CMK (cell line): ENCODE measurements around the gene IP6K1.

Experiments used
- DNase-seq: peaks from one replicate; pipeline ENCODE4 v3.0.0-alpha.2; 2010; ENCODE audit warnings: low read depth

Gene IP6K1

DNA sequence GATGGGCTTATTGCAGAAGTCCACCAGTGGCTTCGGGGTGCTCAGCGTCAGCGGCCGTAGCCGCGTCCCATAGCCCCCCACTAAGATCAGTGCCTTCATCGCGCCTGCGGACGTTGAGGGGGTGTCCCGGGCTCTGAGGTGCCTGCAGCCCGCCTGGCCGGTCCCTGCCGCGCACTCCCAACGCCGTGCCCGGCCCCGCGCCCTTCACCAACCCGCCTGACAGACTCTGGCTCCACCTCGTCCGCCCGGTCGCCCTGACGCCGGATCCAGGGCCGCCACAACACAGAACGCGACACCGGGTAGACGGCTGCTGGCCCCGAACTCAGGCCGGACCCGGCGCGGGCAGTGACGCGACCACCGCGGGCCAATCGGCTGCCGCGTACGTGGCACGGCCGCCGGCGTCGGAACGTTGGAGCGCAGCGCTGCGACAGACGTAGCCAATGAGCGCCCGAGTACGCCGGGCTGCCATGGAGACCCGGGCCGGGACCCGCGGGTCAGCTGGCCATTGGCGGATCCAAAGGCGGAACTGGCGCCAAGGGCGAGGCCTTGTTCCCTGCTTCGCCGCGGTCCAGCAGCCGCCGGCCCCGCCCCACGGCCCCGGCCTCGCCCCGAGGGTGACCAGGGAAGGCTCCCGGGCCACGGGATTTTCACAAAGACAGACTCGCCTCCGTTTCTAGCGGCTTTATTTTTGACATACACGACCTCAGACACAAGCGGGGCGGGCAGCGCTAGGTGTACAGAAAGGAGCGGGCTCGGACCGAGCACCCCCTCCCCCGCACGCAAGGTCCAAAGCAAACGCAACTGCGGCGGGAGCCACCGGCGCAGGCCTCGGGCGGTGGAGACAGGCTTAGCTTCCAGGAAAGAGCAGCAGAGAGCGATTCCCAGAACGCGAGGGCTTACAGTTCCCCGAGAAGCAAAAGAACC lies 62.5 kb downstream of the IP6K1 start, which contains the start of gene GMPPB:
Gene GMPPB, minus strand, starts transcription at position 324 of the 924 bp plus-strand sequence. Its CDS starts 225 bp downstream, at position 99.
- peak; percentile 87 for DNase-seq

DNA sequence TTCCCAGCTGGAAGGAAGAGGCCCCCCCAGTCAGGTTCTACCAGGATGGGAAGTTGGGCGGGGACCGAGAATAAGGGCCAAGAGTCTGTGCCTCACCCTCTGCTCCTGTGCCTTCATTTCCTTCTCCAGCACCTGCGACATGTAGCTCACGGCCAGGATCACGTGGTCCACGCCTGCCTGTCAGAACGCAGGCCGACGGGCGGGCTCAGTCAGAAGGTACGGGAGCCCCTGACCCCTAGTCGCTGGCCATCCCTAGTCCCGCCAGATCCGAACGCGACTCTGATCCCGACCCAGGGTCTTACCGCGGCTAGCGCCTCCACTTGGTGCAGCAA lies 63.1 kb downstream of the IP6K1 start:
- DNase-seq, result no peak

DNA sequence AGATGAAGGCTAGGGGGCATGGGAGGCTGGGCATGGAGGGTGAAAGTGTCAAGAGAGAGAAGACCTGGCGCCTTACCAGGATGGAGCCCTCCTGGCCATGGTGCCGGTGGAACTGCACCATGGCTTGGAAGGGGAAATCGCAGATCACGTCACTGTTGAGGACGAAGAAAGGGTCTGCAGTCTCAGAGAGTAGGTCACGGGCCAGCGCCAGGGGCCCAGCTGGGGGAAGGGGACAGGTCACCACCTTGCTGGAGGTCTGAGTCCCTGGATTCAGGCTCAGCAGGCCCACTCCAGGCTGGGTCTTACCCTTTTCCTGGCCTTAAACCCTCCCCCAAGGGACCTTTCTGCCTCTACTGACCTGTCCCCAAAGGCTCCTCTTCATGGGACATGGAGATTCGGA lies 63.4 kb downstream of the IP6K1 start:
- DNase-seq, result no peak

DNA sequence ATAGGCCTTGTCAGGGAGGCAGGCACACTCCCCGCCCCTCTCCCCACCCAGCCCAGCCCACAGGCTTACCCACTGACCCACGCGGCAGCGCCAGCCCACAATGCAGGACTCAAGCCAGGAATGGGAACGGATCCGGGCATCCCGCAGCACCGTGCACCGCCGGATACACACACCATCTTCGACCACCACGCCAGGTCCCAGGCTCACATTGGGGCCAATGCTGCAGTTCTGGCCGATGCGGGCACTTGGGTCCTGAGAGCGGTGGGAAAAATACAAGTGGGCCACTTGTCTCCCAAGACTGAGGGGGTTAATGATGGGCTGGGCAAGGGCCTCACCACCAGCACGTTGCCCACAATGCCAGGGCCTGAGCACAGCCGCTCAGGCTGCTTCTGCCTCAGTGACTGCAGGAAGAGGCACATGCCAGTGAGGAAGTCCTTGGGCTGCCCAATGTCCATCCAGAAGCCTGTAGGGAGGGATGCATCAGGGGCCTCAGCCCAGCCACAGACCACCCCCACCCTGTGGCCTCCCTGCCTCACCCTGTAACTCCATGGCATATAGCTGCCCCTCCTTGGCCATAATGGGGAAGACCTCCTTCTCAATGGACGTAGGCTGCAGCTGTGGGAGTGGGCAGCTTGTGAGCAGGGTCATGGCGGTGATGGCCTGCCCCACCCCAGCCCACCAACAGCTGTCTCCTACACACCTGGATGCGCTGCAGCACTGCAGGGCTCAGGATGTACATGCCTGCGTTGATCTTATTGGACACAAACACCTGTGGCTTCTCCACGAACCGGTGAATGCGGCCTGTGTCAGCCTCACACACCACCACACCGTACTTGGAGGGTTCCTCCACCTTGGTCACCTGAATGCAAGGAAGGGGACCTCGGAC lies 64.2 kb downstream of the IP6K1 start:
- no peak for DNase-seq

DNA sequence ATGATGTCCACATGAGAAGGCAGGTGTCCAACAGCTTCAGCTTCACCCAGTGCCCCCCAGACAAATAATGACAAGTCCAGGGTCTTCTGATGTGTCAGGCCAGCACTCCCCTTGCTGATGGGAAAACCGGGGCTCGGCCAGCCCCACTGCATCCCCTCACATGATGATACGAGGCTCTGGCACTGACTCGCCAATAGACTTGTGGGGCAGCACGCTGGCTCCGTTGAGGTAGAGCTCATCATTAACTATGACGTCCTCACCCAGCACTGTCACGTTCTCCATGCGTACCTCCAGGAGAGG lies 64.8 kb downstream of the IP6K1 start:
- no peak for DNase-seq

DNA sequence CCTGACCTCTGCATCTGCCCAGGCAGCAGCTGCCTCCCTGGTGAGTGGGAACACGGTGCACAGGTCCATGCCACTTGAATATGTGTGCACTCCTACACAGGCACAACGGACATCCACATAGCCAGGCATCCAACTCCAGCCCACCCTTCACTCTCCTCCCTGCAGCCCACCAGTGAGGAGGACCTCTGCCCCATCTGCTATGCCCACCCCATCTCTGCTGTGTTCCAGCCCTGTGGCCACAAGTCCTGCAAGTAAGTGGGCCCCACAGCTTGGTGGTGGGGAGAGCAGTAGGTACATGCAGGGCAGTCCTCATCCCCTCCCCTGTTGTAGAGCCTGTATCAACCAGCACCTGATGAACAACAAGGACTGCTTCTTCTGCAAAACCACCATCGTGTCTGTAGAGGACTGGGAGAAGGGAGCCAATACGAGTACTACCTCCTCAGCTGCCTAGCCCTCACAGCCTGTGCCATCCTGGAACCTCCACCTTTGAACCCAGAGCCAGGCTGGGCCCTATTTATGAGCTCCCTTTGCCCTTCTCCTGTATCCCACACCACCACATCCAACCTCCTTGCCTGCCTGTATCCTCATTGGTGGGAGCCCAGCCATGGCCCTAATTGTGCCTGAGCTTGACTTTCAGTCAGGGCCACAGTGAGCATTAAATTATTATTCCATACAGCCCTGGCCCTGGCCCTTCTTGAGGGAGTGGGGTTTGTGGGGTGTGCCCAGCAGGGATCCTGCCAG lies 65.3 kb downstream of the IP6K1 start:
- DNase-seq, result no peak

DNA sequence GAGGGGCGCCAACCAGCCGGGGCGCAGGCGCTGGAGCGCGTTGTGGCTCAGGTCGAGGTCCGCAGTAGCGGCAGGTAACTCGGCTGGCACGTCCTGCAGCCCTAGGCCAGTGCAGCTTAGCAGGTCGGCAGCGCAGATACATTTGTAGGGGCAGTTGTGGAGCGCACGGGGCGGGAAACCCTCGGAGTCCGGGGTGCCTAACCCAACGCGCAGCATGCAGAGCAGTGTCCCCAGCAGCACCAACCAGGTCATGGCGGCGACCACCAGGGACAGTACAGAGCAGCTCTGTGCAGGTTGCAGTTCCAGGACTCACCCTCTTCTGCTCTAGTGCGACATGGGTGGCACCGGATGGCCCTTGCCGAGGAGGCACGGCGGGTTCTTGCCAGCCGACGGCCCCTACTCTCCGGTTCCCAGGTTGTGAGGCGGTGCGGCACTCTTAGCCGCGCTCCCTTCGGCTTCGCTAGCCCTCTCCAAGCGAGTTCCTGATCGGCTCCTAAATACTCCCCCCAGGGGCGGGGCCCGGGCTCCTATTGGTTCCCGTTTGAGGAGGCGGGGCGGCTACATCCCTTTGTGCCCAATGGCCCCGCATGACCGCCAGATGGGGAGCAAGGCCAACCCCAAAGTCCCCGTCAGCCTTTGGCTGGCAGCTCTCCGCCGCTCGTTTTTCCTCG lies 67.0 kb downstream of the IP6K1 start, which contains the start of gene AMIGO3:
Gene AMIGO3, minus strand, starts transcription at position 471 of the 671 bp plus-strand sequence. Its CDS starts 219 bp downstream, at position 252.
- no peak for DNase-seq

DNA sequence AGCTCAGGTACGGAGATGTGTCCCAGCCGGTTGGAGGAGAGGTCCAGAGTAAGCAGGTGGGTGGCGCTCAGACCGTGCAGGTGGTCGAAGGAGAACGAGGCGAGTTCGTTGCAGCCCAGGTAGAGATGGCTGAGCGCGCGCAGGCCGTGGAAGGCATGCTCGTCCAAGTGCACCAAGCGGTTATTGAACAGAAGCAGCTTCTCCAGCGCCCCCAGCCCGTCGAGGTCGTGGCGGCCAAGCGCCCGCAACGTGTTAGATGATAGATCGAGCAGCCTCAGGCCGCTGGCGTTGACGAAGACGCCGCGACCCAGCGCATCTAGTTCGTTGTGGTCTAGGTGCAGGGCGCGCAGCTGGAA lies 67.5 kb downstream of the IP6K1 start:
- no peak for DNase-seq

DNA sequence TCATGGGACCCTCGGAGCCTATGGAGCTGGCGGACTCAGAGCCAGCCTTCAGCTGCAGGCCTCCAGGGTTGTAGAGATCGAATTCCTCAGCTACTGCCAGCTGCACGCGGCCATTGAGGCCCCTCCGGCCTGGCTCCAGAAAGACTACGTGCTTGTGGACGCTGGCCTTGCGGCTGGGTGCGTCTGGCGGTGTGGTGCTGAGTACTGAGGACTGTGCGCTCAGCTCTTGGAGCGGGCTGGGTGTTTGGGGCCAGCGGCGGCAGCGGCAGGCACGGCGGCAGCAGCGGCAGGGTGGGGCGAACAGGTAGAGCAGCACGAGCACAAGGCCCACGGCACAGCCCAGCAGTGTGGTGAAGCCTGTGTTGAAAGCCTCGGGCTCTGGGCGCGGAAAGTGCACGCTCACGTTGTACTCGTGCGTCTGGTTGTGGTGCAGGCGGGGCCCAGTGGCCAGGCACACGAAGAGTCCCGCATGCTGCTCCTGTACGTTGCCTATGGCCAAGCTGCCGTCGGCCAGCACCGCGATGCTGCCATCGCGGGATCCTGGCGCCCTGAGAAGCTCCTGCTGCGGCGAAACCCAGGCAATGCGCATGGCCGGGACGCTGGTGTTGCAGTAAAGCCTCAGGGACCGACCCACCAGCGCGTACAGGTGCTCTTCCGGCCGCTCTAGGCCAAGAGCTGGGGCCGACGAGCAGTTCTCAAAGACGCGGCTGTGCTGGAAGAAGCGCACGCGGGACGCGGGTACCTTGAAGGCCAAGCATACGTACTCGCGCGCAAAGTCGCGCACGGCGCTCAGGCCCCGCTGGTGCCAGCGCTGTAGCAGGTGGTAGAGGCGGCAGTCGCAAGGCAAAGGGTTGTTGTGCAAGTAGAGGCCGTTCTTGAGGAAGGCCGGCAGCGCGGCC lies 68.1 kb downstream of the IP6K1 start:
- no peak for DNase-seq

DNA sequence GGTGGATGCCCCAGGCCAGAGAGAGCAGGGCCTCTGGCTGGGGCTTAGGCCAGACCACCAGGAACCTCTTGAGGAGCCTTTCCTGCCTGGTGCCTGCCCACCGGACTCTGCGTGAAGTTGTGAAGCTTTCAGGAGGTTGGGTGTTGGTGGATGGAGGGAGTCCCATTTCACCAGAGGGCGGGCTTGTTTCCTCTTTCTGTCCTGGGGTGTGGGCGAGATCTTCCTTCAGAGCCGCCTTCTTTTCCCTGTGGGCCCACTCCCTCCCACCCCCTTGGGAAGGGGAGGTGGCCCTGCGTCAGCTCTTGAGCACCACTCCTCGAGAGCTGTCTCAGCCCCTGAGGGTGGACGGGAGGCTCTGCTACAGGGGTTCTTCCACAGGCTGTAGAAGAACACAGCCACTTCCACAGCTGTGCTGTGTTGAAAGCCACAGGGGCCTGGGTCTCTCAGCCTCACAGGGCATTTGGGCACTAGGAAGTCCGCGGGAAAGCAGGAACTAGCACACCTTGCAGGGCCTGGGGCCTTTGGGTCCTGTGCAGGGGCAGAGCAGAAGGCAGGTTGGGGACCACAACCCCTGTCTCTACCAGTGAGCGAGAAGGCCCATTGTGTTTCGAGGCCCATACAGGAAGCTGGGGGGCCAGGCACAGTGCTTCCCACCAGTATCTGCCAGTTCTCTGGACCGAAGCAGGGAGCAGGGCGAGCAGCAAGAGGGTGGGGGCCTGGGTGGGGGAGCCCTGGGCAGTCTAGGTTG lies 69.0 kb downstream of the IP6K1 start:
- no peak for DNase-seq

DNA sequence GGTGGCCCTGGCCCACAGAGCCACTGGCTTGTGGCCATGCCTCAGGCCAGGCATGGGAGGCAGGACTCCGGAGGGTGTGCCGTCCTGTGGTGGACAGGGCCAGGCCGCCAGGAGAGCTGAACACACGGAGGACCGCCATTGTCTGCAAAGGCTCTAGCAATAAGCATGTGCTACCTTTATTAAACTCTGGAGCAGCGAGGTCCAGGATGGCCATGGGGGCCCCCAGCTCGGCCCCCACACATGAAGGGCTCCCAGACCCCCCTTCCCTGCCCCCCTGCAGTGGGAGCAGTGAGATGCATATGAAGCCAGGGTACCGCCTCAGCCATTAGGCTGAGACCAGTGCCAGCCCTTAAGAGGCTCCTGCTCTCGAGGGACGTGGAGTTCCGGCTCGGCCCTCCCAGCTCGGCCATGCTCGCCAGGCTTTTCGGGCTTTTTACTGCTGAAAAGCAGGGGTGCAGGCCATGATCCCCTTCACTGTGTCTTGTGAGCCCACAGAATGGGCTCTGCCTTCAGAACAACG lies 69.6 kb downstream of the IP6K1 start:
- no peak for DNase-seq

DNA sequence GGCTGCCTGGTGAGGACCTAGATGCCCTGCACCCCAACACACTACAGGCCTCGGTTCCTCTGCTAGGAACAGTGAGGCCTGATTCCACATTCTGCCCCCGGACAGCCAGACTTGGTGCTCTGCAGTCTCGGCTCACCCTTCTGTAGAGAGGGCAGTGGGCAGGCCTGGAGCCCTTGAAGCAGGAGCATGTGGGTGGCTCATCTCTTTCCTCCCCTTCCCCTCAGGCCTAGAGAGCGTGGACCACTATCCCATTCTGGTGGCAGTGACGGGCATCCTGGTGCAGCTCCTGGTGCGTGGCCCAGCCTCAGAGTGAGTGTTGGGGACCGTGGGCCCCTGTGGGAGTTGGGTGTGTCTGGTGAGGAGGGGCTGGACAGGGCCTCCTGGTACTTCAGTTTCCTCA lies 70.2 kb downstream of the IP6K1 start:
- DNase-seq, result no peak

DNA sequence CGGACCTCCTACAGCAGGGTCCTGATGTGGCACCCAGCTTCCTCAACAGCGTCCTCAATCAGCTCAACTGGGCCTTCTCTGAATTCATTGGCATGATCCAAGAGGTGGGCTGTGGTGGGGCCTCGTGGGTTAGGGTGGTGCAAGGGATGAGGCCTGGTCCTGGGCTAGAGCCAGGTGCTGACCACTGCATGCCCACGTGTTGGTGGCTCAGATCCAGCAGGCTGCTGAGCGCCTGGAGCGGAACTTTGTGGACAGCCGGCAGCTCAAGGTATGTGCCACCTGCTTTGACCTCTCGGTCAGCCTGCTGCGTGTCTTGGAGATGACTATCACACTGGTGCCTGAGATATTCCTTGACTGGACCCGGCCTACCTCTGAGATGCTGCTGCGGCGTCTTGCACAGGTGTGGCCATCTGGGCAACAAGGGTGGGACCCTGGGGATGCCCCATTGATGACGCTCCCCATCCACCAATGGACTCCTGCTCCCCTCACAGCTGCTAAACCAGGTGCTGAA lies 70.7 kb downstream of the IP6K1 start:
- no peak for DNase-seq

DNA sequence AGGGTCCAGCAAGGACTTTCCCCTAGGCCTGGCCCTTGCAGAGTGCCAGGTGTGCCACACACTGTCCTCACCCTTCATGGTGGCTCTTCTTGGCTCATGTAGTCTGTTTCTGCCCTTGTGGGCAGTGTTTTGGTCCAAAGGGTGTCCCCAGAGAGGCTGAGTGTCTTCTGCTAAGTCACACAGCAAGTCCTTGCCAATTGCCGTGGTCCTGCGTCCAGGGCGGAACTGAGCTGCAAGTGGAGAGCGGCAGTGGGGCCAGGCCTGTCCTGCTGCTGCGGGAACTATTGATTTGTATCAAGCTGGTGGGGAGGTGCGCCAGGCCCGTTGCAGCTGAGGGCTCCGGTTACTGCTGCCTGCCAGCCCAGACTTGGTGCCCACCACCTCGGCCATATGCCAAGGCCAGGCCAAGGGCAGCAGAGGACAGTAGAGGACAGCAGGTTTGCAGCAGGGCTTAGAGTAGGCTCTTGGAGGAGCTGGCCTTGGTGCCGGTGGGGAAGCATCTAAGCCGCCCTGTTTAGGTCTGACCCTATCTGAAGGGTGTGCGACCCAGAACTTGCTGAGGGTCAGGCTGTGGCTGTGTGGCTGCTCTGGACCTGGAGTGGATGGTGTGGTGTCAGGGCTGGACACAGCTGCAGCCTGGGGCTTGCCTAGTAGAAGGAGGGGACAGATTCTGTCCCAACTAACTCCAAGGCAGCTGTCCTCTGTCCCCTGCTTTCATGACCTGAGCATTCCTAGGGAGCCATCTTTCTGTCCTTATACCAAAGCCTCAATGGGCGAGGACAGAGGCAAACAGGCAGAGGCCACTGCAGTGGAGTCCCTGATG lies 71.4 kb downstream of the IP6K1 start:
- no peak for DNase-seq

DNA sequence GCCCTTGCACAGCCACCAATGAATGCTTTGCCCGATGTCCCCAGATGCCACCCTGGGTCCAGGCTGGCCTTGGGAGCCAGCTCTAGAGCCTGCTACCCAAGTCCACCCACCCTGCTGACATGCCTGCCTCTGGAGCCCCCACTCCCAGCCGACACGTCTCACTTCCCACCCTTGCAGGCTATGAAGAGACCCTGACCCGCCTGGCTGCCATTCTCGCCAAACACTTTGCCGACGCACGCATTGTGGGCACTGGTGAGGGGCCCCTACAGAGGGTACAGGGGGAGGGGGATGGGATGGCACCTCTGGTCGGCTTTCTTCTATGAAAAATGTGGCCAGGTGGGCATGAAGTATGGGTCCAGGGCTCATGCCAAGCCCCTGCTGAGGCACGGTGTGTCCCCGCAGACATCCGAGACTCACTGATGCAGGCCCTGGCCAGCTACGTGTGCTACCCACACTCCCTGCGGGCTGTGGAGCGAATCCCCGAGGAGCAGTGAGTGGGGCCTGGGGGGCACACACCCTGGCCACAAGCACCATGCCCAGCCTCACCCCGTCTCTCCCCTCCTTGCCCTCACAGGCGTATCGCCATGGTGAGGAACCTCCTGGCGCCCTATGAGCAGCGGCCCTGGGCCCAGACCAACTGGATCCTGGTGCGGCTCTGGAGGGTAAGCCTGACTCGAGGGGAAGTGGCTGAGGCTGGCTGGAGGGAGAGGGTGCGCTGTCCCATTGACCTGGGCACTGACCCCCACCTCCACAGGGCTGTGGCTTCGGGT lies 72.8 kb downstream of the IP6K1 start:
- DNase-seq, result no peak

DNA sequence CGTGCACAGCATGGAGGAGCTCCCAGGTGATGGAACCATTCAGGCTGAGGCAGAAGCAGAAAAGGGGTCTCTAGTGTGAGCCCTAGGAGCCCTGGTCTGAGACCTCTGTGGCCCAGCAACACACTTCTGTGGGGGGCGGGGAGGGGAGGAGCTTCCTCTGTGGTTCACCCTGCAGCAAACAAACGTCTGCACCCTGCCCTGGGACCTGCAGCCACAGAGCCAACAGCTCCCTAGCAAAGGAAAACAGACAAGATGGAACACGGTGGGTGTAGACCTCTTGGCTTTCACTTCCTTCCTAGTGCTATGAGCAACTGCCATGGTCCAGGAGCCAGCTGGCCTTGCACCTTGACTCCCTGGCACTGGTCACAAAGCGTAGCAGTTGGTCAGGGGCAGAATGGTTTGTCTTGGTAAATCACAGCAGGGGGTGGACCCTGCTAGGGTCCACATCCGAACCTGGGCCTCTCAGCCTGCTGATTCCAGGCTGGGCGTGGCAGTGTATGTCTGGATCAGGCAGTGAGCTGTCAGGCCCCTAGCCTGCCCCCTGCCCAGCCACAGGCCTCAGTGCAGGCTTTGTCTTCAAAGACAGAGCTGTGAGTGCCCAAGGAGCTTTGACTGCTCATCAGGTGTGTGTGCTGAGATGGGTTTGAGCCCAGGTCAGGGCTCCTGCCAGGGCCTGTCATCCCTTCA lies 73.6 kb downstream of the IP6K1 start:
- DNase-seq, result no peak

DNA sequence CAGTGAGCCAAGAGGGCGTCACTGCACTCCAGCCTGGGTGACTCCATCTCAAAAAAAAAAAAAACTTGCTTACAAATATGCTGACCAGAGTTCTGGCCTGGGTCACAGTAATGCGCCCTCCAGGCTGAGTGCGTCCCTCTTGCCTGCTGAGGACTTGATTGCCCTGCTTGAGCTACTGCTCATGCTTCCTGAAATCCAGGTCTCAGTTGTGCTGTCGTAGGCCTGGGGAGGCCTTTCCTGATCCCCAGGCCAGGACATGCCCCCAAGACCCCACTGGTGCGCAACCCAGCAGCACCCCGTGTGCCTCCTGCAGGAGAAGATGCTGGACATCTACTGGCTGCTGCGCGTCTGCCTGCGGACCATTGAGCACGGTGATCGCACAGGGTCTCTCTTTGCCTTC lies 74.2 kb downstream of the IP6K1 start:
- DNase-seq, result no peak
